GM19438 (cell line): ENCODE data around the gene BRPF1.

Experiments used
- ATAC-seq: cut with Tn5 transposase; IDR thresholded peaks from one replicate; pipeline ENCODE4 v1.9.1; 2021; ENCODE audit warnings: low read depth; ENCODE audit not compliant: unreplicated experiment

Gene BRPF1

GRCh38 chr3:9729419-9729818 is 2.1 kb upstream of the BRPF1 start:
- no peak for ATAC-seq

DNA sequence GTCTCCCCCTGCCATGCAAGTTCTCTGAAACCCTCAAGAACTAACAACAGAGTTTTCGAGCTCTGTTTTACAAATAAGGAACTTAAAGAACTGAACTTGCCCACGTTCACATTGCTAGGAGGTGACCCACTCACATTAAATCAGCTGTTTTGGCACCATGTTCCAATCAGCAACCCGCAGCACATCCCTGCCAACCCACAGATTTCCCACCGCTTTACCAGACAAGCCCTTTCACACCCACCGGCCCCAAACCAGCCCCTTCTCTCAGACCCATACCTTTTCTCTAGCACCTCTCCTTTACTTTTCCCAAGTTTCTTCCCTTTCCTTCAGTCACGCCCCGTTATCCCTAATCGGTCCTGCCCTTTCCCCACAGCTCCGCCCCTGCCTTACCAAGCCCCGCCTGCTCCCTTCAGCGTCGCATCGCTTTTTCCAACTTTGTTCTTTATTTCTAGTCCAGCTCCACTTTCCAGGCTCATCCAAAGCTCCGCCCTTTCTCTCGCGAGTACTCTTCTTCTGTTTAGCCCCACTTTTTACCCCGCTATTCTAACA is 804 bp upstream of the BRPF1 start:
- peak; percentile 47 for ATAC-seq

- no peak for ATAC-seq
These were observed 675 bp downstream of the BRPF1 start for GRCh38 chr3:9732080-9732739.

DNA sequence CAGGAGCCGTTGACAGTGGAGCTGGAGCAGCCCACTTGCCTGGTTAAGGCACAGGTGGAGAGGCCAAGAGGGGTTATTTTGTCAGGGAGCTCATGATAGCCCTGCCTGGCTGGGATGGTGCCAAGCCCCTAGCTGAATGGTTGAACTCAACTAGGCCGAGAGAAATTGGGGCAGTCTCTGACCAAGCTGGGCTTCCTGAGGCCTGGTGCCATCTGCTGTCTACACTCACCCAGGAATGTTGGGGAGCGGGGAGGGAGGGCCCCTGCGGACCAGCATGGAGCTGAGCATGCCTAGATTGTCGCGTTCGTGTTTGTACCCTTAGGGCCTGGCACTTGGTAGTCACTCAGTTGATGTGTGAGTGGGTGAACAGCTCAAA is 1.2 kb downstream of the BRPF1 start:
- ATAC-seq = no peak

GRCh38 chr3:9736831-9737230 is 5.3 kb downstream of the BRPF1 start:
- no peak for ATAC-seq

DNA sequence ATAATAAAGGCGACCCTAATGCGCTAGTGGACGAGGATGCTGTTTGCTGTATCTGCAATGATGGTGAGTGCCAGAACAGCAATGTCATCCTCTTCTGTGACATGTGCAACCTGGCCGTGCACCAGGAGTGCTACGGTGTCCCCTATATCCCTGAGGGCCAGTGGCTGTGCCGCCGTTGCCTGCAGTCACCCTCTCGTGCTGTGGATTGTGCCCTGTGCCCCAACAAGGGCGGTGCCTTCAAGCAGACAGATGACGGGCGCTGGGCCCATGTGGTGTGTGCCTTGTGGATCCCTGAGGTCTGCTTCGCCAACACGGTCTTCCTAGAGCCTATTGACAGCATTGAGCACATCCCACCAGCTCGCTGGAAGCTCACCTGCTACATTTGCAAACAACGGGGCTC is 7.6 kb downstream of the BRPF1 start:
- no peak for ATAC-seq

- ATAC-seq = no peak
These were observed 11.0 kb downstream of the BRPF1 start for GRCh38 chr3:9742560-9742959.

DNA sequence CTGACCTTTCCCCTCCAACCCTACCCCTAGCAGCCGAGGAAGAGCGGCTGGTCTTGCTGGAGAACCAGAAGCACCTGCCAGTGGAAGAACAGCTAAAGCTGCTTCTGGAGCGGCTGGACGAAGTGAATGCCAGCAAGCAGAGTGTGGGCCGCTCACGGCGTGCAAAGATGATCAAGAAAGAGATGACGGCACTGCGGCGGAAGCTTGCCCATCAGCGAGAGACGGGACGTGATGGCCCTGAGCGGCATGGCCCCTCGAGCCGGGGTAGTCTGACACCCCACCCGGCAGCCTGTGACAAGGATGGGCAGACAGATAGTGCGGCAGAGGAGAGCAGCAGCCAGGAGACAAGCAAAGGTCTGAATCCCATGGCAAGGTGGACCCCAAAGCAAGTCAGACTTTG is 12.0 kb downstream of the BRPF1 start:
- no peak for ATAC-seq

DNA sequence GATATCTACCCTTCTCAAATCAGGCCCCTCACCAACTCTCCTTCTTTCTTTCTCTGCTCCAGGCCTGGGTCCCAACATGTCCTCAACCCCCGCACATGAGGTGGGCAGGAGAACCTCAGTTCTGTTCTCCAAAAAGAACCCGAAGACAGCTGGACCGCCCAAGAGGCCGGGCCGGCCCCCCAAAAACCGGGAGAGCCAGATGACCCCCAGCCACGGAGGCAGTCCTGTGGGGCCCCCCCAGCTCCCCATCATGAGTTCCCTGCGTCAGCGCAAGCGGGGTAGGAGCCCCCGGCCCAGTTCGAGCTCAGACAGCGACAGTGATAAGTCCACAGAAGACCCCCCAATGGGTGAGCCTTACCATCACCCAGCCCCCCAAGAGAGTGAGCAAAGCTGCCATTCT is 12.6 kb downstream of the BRPF1 start:
- ATAC-seq = no peak

DNA sequence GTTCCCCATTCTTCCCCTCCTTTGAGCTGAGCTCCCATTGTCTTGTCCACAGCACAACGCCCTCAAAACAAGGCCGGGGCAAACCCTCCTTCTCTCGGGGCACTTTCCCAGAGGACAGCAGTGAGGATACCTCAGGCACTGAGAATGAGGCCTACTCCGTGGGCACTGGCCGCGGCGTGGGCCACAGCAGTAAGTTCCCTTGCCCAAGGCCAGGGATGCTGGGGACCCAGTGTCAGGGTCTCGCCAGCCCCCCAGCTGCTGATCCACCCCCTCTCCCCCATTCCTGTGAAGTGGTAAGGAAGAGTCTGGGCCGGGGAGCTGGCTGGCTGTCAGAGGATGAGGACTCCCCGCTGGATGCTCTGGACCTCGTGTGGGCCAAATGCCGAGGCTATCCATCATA is 14.0 kb downstream of the BRPF1 start:
- ATAC-seq = no peak

GRCh38 chr3:9746330-9746729 is 14.8 kb downstream of the BRPF1 start:
- ATAC-seq = no peak

DNA sequence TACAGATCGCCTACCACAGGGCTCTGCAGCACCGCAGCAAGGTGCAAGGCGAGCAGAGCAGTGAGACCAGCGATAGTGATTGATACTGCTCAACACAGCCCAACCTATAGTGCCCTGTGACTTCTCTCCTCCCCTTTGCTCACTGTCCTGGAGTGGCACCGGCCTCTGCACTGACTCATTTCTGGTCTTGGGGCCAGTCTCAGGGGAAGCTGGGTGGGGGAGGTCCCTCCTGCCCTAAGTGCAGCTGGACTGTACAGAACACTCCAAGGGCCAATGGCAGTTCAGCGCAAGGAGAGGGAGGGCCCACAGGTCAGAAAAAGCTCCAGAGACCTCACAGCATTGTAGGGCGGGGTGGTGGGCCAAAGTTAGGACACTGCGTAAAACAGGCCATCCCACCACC is 15.7 kb downstream of the BRPF1 start:
- no peak for ATAC-seq

DNA sequence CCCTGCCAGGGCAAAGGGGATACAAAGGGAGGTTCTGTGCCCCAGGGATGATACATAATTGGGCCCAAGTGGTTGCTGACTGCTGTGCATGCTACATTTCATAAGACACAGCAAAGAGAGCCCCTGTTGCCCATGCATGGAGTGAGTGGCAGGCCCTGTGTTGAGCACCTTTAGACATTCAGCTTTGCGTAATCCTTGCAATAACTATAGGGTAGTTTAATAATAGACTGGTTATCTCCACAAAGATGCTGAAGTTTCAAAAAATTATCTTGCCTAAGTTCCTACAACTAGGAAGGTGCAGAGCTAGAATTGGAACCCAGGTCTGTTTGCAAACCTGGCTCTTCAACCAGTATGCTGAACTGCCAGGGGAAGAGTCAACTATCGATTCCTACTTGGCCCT is 16.5 kb downstream of the BRPF1 start:
- no peak for ATAC-seq

- peak; percentile 4 for ATAC-seq
These were observed 17.7 kb downstream of the BRPF1 start for GRCh38 chr3:9749296-9749644.

- ATAC-seq = peak; percentile 93
These were observed 18.4 kb downstream of the BRPF1 start, which contains the start of gene OGG1 for GRCh38 chr3:9749645-9750555. Gene OGG1 (plus strand): TSS chr3:9749952. CDS start chr3:9750287, 335 bp downstream.

DNA sequence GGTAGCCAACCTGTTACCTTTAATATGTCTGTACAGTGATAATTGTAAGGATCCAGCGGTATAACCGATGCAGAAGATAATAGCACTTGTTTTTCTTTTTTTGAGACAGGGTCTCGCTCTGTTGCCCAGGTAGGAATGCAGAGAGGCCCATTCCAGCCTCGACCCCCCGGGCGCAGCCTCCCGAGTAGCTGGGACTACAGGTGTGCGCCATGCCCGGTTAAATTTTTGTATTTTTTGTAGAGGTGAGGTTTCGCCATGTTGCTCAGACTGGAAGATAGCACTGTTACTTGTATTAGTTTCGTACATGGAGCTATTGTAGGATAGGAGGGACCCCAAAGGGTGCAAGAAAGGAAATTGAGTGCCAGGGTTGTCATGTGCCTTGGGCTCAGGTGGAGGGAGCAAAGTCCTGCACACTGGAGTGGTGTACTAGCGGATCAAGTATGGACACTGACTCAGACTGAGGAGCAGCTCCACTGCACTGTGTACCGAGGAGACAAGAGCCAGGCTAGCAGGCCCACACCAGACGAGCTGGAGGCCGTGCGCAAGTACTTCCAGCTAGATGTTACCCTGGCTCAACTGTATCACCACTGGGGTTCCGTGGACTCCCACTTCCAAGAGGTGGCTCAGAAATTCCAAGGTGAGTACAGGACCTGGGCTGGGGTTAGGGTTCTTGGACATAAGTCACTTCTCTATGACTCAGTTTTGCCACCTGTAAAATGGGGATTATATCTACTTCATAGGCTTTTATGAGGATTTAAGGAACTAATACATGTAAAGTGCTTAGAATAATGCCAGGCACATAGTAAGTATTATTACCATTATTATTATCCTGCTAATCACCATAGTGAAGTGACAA is 19.2 kb downstream of the BRPF1 start:
- ATAC-seq = no peak

GRCh38 chr3:9754678-9755077 is 23.1 kb downstream of the BRPF1 start:
- ATAC-seq = no peak

DNA sequence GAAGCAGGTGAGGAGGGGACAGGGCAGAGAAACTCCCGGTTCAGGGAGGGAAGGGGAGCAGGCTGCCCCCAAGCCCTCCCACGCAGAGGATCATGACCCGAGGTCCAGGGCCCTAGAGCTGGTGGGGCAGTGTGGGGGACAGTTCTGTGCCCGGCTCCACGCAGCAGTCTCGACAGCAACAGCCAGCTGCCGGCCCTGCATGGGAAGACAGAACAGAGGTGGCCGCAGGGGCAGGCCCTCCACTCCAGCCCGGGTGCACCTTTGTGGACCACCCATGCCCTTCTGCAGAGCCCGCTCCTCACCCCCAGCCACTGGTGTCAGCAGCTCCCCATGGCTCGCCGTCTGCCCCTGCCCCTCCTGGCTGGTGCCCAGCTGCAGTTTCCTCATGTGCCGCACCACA is 25.9 kb downstream of the BRPF1 start:
- no peak for ATAC-seq

GRCh38 chr3:9760779-9761505 is 29.4 kb downstream of the BRPF1 start:
- no peak for ATAC-seq

GRCh38 chr3:9761919-9762318 is 30.4 kb downstream of the BRPF1 start:
- ATAC-seq = no peak
